Pancreas (tissue), 10 donors: Measurements from ENCODE around the gene PDE4B. TPM values are rescaled to one million over a fixed set of nuclear protein-coding genes. Genes with fewer than 3 reads are reported as not detected.
A peak's percentile ranks its signal among the peaks of the same experiment; 100 is the strongest.

Experiments
- ATAC-seq, 4 donors: fragments of 200-7000 bp; cut with Tn5 transposase; one replicate each; pipeline versions ENCODE4 v1.8.0 to v1.9.1; 2020; ENCODE audit warnings: mild to moderate bottlenecking in 4 of 4, moderate library complexity in 4 of 4
- DNase-seq, 6 donors: peaks; one replicate each; pipeline ENCODE4 v3.0.0-alpha.2; 2020
- FAIRE-seq: peaks from 2 replicates; lab custom pipeline; 2012; peaks lifted over from hg19 to GRCh38; lab: Jason Lieb, UNC
- H3K27ac ChIP-seq, 4 donors: fragments of 200-600 bp; sonication (generic); 1 replicate in 3 of 4; 2 replicates in 1 of 4; pipeline versions ENCODE4 v1.5.0 to v1.8.0; 2020
- H3K27me3 ChIP-seq, 4 donors: fragments of 200-600 bp; one replicate each; pipeline ENCODE4 v1.8.0; 2021
- H3K36me3 ChIP-seq, 3 donors: fragments of 200-600 bp; sonication (generic) in 1 of 3; one replicate each; pipeline versions ENCODE4 v1.5.0 to v1.8.0; 2020 to 2021
- H3K4me1 ChIP-seq, 3 donors: fragments of 200-600 bp; one replicate each; pipeline ENCODE4 v1.8.0; 2021
- H3K4me3 ChIP-seq, 4 donors: fragments of 200-600 bp; sonication (generic) in 2 of 4; one replicate each; pipeline versions ENCODE4 v1.5.0 to v1.8.0; 2020 to 2021
- H3K9me3 ChIP-seq, 4 donors: fragments of 200-600 bp; one replicate each; pipeline ENCODE4 v1.8.0; 2021
- CTCF ChIP-seq, 4 donors: fragments of 200-600 bp; sonication (generic) in 3 of 4; IDR thresholded peaks; one replicate each; pipeline versions ENCODE4 v1.5.0 to v1.8.0; 2021; ENCODE audit warnings: antibody characterized with exemption in 4 of 4
- WGBS, 2 donors: extraction: QIAGEN DNeasy Blood & Tissue Kit; methylation state at CpG; one replicate each; pipeline ENCODE4 v1.1.7; 2013; 5-methylcytosine and 5-hydroxymethylcytosine counted together
- intact Hi-C, 3 donors: fragments of 100-400 bp; cut with DNase I; formaldehyde crosslinking; loops; one replicate each; pipeline versions ENCODE4 v1.11.1 to v1.14.2; 2022
- polyA plus RNA-seq, 2 donors: library from polyadenylated mRNA; stranded (reverse); fragments of 200-250 nt; gene quantifications; one replicate each; pipeline ENCODE4 v1.2.3, GENCODE V29; 2013
- total RNA-seq, 6 donors: library from RNA; stranded (reverse); fragmentation: NEBNext Ultra II Directional in 4 of 6; extraction: Animal tissue kit (Norgen Biotek cat#: 25700) in 4 of 6; gene quantifications; one replicate each; pipeline versions ENCODE4 v1.2.1 to v1.2.4, GENCODE V29; 2021 to 2023
- donor health status: healthy with polysubstance abuse.
- donor health status: DM: no; HTN: no; CAD: no; lungs with moderate emphysema.
- donor health status: DM: no; HTN: no; CAD: no.
- donor health status: control.
- donor health status: control.
- donor health status: Bipolar disorder and iron deficiency.
- donor health status: DM: yes; HTN: yes; CAD: no.
- donor health status: DM: no; HTN: no; CAD: no.
- donor health status: DM: no; HTN: no; CAD: no.
- donor health status: DM: yes; HTN: yes; CAD: no.

PDE4B gene
- total and polyA plus RNA-seq, 8 donors, result 0.23 to 3.7 (median 0.92) TPM

- no peaks in the 10 kb centered on the region for H3K9me3 ChIP-seq
- intact Hi-C loops, result no loop called here
- peak in 3 of 4 donors; percentile 5 to 17 (median 13) for ATAC-seq
- peak overlapping the region in 3 of 4 donors; percentile 12 to 59 (median 50) for H3K27ac ChIP-seq
- peak overlapping the region in 3 of 4 donors; percentile 5 to 45 (median 22) for H3K4me3 ChIP-seq
- H3K4me1 ChIP-seq, result peaks cover 0 to 10% (median 0%) of the 10 kb centered on the region in 3 donors
- FAIRE-seq, result no peak
- H3K36me3 ChIP-seq, result no peaks in the 10 kb centered on the region
- DNase-seq, result no peak
- peaks cover 0 to 6% (median 3%) of the 10 kb centered on the region in 4 donors for H3K27me3 ChIP-seq
- WGBS, 2 donors, result 7 to 10% methylated on average over 2 of the region's 2 CpGs
- TF ChIP-seq CTCF (IDR thresholded peaks at IDR 0.05), result no peak
Measured at GRCh38 chr1:66332548-66332901, 539.8 kb downstream of the PDE4B start.

DNA sequence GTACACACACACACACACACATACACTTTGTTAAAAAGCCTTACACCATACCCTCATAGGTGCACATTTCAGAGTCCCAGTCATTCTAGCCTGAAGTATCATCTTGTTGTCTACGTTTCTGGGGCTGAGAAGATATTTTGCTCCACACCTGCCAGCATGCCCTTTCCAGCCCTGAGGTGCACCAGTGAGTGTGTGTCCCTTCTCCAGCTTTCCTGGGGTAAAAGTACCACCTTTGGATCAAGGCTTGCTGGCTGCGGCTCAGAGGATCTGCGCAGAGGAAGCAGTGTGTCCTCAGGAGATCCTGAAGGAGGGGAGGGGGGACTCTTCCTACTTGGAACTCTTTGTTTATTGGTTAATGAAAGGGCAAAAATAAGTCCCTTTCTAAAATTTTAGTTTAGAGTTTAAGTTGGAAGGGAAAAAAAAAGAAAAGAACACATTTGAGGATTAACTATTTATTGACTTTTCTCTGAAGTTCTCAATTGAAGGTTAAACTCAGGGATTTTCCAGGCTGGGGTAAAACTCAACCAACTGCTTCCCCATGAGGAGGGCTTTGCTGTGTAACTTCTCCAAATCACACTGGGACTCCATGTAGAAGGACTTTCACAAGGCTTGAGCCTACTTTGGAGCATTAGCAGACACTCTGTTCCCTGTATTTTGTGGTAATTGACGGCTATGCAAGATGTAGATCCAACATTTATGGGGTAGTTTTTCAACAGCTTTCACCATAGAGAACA is 540.9 kb downstream of the PDE4B start:
- DNase-seq (no peak), ATAC-seq (peak in 2 of 4 donors; percentile 11 to 12), FAIRE-seq (no peak)
- 40 to 47% methylated on average over 4 of the region's 4 CpGs for WGBS, 2 donors
- Histone ChIP-seq H3K4me1 (peaks cover 0 to 10% (median 0%) of the 10 kb centered on the region in 3 donors), H3K4me3 (peak overlapping the region in 1 of 4 donors; percentile 45), H3K27me3 (peaks cover 0 to 6% (median 3%) of the 10 kb centered on the region in 4 donors), H3K36me3 (no peaks in the 10 kb centered on the region), H3K27ac (peak overlapping the region in 1 of 4 donors; percentile 50), H3K9me3 (no peaks in the 10 kb centered on the region)
- intact Hi-C loops, result no loop called here
- TF ChIP-seq CTCF (IDR thresholded peaks at IDR 0.05), result no peak

GRCh38 chr1:66334318-66334717 is 541.6 kb downstream of the PDE4B start:
- H3K27ac ChIP-seq, result peak overlapping the region in 1 of 4 donors; percentile 50
- DNase-seq (no peak), ATAC-seq (no peak), FAIRE-seq (no peak)
- no peaks in the 10 kb centered on the region for H3K9me3 ChIP-seq
- peak overlapping the region in 1 of 4 donors; percentile 45 for H3K4me3 ChIP-seq
- H3K4me1 ChIP-seq, result peaks cover 0 to 10% (median 0%) of the 10 kb centered on the region in 3 donors
- intact Hi-C loops, result no loop called here
- peaks cover 0 to 6% (median 3%) of the 10 kb centered on the region in 4 donors for H3K27me3 ChIP-seq
- no peaks in the 10 kb centered on the region for H3K36me3 ChIP-seq
- no peak for TF ChIP-seq CTCF (IDR thresholded peaks at IDR 0.05)
- WGBS, 2 donors, result 65 to 72% methylated on average over 2 of the region's 2 CpGs

- intact Hi-C loops, result no loop called here
- Histone ChIP-seq H3K27ac (peak overlapping the region in 2 of 4 donors; percentile 51 to 61), H3K4me1 (peaks cover 0 to 10% (median 0%) of the 10 kb centered on the region in 3 donors), H3K9me3 (no peaks in the 10 kb centered on the region), H3K27me3 (peaks cover 0 to 6% (median 3%) of the 10 kb centered on the region in 4 donors), H3K4me3 (peak overlapping the region in 1 of 4 donors; percentile 0), H3K36me3 (no peaks in the 10 kb centered on the region)
- DNase-seq, result no peak
- ATAC-seq, result no peak
- no peak for TF ChIP-seq CTCF (IDR thresholded peaks at IDR 0.05)
- no peak for FAIRE-seq
- 66 to 70% methylated on average over 2 of the region's 2 CpGs for WGBS, 2 donors
Measured at GRCh38 chr1:66335125-66335524, 542.4 kb downstream of the PDE4B start.
